Neural cell (in vitro differentiated cells): Measurements from ENCODE around the gene CEP72.

ENCODE experiments used
- EP300 ChIP-seq: fragments of 450-650 bp; conservative IDR thresholded peaks from 2 replicates; pipeline ENCODE4 v1.6.1; 2014; ENCODE audit warnings: antibody characterized with exemption, mild to moderate bottlenecking, moderate library complexity; ENCODE audit not compliant: poor library complexity, severe bottlenecking
- MXI1 ChIP-seq: fragments of 450-650 bp; conservative IDR thresholded peaks from 2 replicates; pipeline ENCODE4 v1.6.1; 2014; ENCODE audit warnings: antibody characterized with exemption, mild to moderate bottlenecking; ENCODE audit not compliant: poor library complexity, severe bottlenecking
- POLR2AphosphoS5 ChIP-seq: IDR thresholded peaks from 2 replicates; pipeline ENCODE4 v1.6.1; 2012
- REST ChIP-seq: IDR thresholded peaks from 2 replicates; pipeline ENCODE4 v1.6.1; 2012; ENCODE audit warnings: borderline replicate concordance
- TAF1 ChIP-seq: IDR thresholded peaks from 2 replicates; pipeline ENCODE4 v1.6.1; 2012; ENCODE audit warnings: low read depth
- TF ChIP-seq, protein P1 (sequence below): fragments of 450-650 bp; IDR thresholded peaks from 2 replicates; pipeline ENCODE4 v1.5.1; 2014; ENCODE audit warnings: antibody characterized with exemption, mild to moderate bottlenecking, moderate library complexity; ENCODE audit not compliant: poor library complexity, severe bottlenecking

- TF ChIP-seq POLR2AphosphoS5 (no peak), REST (no peak), MXI1 (no peak), TAF1 (no peak), EP300 (no peak)
- TF ChIP-seq, protein P1, sequence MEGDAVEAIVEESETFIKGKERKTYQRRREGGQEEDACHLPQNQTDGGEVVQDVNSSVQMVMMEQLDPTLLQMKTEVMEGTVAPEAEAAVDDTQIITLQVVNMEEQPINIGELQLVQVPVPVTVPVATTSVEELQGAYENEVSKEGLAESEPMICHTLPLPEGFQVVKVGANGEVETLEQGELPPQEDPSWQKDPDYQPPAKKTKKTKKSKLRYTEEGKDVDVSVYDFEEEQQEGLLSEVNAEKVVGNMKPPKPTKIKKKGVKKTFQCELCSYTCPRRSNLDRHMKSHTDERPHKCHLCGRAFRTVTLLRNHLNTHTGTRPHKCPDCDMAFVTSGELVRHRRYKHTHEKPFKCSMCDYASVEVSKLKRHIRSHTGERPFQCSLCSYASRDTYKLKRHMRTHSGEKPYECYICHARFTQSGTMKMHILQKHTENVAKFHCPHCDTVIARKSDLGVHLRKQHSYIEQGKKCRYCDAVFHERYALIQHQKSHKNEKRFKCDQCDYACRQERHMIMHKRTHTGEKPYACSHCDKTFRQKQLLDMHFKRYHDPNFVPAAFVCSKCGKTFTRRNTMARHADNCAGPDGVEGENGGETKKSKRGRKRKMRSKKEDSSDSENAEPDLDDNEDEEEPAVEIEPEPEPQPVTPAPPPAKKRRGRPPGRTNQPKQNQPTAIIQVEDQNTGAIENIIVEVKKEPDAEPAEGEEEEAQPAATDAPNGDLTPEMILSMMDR = no peak
Measured at GRCh38 chr5:585556-585955, 26.6 kb upstream of the CEP72 start.
